GM21360 (cell line): ENCODE data around the gene ACADS.

Experiments
- ATAC-seq: cut with Tn5 transposase; IDR thresholded peaks from one replicate; pipeline ENCODE4 v1.9.1; 2021; ENCODE audit warnings: mild to moderate bottlenecking, moderate library complexity; ENCODE audit not compliant: unreplicated experiment

ACADS gene

DNA sequence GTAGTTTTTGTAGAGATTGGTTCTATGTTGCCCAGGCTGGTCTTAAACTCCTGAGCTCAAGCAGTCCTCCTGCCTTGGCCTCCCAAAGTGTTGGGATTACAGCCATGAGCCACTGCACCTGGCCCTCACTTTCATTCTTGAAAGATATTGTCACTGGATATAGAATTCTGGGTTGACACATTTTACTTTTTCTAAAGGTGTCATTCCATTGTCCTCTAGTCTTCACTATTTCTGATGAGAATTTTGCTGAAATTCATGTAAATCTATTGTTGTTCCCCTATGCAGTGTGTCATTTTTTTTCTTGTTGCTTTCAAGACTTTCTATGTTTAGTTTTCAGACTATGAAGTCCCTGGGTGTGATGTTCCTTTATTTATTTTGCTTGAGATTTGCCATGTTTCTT is 29.2 kb downstream of the ACADS start:
- ATAC-seq: no peak

DNA sequence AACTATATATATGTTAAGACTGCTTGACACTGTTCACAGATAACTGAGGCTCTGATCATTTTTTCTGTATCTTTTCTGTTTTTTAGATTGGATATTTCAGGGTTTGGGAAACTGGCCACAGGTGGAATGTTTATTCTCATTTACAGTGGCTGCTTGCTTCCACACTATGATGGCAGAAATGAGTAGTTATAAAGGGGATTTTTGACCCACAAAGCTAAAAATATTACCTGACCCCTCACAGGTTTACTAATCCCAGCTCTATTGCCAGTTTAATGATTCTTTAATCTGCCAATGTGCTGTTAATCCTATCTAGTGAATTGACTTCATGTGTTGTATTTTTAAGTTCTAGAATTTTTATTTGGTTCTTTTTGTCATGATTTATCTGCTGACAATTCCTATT is 29.6 kb downstream of the ACADS start:
- ATAC-seq: no peak

DNA sequence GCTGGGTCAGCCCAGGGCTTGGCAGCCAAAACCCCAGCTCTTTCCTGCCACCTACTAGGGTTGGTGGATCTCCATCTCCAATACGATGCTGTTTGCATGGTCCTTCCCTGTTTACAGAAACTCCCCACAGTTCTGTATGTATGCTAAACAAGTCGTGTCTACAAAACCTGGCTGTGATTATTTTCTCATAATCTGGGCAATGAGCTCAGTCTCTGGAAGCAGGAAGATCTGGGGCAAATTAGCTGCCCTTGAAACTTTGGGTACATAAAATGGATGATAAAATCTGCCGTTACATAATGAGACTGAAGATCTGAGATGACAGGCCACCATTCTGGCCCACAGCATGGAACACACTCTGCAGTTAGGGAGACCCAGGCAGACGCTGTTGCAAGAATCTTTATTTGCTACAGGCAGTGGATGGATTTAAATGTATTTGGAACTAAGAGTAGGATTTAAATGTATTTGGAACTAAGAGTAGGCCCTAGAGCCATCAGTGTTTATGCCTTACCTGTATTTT is 31.7 kb downstream of the ACADS start:
- no peak for ATAC-seq

GRCh38 chr12:120757949-120758348 is 32.3 kb downstream of the ACADS start:
- no peak for ATAC-seq

GRCh38 chr12:120758798-120759590 is 33.4 kb downstream of the ACADS start:
- ATAC-seq: no peak

DNA sequence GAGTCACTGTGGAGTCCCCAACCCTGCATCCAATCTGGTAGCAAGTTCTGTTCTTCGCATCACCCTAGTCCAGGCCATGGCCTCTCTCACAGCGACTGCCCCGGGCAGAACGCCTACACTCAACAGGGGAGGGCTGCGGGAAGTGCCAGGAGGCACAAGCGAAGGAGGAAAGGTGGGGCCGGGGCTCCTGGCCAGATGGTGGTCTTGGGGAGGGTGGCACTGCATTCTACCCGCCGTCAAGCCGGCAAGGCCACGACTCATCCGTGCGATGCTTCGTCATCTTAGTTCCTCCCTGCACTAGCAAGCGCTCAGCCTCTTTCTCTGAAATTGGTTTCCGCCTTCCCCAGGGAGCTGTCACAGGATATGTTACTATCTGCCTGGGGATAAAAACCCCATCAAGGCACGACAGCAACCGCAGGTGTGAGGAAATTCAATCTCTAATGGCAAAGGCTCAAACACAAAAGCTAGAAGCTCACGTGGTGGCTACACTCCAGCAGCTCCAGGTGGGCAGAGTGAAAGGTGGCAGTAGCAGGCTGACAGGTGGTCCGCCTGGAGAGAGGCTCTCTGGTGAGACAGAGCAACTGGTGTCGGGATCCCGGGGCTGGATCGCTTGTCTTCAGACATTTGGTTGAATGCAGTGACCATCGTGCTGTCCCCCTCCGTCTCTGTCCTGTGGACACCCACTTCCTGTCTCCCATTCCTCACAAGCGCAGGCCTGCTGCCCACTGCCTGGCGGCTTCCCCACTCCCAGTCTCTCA is 34.1 kb downstream of the ACADS start:
- ATAC-seq: no peak

DNA sequence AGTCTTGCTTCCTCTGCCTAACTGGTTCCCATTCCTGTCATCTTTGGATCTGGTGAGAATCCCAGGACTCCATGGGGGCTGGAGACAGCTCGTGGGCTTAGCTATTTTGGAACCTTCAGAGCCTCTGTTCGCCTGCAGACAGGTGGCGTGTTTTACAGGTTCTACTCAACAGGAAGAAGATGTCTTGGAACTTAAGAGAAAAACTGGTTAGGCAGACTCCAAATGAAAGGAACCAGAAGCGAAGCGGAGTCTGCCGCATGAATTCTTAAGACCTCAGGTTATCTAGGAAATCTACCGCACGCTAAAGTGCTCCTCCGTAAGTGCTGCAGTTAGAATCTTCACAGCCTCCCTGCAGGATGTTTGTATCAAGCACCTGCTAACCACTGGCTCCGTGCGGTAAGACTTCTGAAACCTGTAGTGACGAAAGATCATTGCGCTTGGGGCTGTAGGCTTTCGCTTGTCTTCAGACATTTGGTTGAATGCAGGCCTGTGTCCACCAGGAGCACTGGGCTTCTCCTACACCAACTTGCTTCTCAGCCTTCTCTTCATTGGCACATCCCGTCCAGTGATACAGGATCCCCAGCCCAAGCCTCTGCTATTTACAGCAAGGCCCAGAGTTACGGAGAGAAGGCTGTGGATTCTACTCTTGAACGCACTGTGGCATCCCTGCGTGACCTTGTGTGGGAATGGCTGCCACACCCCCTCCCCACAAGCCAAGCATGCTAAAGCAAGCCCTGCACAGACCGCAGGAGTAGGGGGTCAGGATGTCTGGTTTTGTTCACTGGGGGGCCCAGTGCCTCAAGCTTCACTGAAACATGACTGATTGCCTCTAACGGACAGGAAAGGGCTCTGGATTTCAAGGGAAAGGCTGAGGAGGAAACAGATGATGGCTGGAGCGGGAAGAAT is 35.0 kb downstream of the ACADS start:
- ATAC-seq: no peak

DNA sequence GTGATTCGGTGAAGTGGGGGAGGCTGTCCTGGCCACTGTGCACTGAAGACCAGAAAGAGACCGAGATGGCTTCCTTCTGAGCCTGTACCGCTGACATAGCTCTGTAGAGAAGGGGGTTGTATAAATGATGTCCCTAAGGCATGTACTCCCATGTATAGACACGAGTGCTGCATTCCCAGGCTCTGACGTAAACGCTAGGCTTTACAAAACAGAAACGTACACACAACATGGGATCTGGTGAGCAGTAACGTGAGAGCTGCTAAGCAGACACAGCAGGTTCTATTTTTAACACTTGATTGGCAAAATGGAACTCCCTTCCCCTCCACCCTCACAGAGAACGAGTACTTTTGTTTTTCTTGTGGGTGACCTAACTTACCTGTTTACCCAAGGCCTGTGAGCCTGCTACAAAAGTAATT is 35.9 kb downstream of the ACADS start:
- ATAC-seq: no peak

DNA sequence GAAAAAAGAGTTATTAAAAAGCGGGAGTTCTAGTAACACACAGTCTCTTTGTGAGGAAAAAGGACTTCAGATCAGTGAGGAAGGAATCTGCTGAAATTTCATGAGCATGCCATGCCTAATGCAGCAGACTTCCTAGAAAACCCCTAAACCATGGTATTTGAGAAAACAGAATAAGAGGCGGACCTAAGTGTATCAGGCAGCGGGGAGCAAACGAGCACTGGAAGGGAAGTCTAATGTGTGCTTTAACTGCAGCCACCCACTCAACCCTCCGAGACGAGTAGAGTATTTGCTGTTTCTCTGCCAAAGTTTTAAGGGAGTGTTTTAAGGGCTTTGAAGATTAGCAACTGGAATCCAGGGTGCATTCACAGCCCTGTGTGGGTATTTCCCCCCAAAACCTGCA is 36.5 kb downstream of the ACADS start:
- ATAC-seq: no peak

DNA sequence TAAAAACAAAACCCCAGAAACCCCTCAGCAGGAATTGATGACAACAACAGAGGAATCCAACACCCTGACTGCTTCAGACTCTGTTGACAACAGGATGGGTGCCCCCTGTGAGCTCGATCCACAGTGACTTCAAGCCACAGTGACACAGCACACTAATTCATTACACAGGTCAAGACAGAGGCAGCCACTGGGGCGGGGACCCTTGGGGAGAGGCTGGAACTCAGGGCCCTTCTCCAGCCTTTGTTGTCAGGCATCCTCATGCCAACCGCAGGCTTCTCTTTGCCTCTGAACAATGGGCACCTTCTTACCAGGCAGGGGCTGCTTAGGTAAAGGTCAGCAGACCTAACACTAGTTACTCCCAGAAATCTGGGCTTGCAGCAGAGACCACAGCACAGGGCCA is 37.6 kb downstream of the ACADS start:
- ATAC-seq: no peak

DNA sequence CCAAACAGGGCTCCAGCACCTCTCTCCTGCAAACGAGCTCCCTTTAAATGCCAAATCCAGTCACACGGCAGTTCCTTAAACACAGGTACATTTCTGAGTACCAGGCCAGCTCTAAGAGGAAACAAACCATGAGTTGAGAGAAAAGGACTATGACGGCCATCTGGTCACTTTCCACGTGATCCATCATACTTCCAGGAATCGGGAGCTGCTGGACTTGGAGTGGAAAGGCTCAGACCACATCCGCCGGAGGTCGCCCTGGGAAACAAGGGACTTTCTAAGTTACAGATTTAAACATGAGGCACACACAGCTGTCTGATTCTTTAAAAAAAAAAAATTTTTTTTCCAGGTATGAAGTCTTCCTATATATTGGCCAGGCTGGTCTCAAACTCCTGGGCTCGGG is 39.2 kb downstream of the ACADS start:
- ATAC-seq: no peak

GRCh38 chr12:120766566-120766965 is 40.9 kb downstream of the ACADS start:
- no peak for ATAC-seq

GRCh38 chr12:120767071-120768024 is 41.7 kb downstream of the ACADS start:
- ATAC-seq: no peak

- no peak for ATAC-seq
Measured at GRCh38 chr12:120771097-120771496, 45.5 kb downstream of the ACADS start.

GRCh38 chr12:120774169-120774916 is 48.7 kb downstream of the ACADS start:
- no peak for ATAC-seq

DNA sequence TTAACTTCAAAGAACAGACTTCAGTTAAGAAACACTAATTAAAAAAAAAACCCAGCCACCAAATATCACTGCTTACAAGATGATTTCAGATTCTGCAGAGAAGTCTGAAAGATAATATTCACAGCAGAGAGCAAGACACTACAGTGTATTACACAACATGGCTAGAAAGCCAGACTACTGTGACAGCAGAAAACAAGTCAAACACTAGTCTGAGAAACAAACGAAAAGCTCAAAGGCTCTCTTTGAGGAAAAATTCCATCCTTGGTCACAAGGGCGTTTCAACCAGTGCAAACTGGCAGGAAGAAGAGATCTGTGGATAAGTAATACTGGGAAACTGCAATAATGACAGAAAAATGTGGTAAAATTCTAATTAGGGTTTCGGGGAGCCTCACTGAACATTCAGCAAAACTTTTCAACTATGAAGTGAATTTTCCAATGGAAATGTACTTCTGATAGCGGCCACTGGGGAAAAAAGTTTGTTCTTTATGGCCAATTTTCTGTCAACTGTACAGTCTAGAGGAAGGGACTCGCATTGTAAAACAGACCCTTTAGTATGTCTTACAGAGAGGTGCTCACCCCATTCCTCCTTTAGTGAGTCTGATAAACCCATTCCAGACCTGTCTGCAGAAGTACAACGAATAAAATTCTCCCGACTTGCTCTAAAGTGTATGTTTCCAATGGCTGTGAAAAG is 50.4 kb downstream of the ACADS start:
- no peak for ATAC-seq

DNA sequence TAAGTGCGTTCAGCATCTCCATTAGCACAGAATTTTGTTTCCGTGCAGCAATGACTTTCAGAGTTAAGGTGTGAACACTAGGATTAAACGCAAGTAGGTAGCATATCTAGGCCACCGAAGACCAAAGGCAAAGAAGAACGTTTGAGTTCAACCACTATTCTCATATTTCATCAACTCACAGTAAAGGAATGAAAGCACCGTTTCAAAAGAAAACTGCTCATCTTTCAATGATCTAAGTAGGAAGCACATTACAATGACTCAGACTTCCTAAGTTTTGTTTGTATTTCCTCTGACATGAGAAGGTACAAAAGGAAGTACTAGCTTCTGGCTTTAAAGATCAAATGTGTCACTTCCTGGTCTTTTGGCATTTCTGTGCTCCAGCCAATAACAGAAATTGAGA is 57.6 kb downstream of the ACADS start:
- ATAC-seq: no peak

GRCh38 chr12:120784804-120785203 is 59.2 kb downstream of the ACADS start:
- no peak for ATAC-seq

DNA sequence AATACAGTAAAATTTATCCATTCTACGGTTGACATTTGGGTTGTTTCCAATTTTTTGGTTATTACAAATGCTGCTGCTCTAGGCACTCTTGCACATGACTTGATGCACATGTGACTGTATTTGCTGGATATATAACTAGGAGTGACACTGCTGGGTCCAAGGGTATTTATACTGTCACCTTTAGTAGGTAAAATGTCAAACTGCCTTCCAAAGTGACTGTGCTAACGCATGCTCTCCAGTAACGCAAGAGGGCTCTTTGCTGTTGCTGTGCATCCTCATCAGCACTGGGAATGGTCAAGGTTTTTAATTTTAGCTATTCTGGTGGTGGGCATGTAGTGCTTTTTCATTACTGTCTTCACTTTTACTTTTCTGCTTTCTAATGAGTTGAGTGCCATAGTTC is 62.3 kb downstream of the ACADS start:
- ATAC-seq: no peak
